HepG2 (cell line): ENCODE data around the gene RMND5A. TPM values are rescaled to one million over a fixed set of nuclear protein-coding genes. Genes with fewer than 3 reads are reported as not detected.

Source experiments
- BCL6 ChIP-seq: IDR thresholded peaks from 2 replicates; pipeline ENCODE4 v1.6.1; 2016; ENCODE audit warnings: missing genetic modification reagents, missing compliant biosample characterization
- CC2D1A ChIP-seq: sonication (generic); formaldehyde crosslinking; IDR thresholded peaks from 2 replicates; pipeline ENCODE4 v1.8.1; 2023; ENCODE audit warnings: mild to moderate bottlenecking, missing genetic modification reagents
- CEBPG ChIP-seq: IDR thresholded peaks from 2 replicates; pipeline ENCODE4 v1.6.1; 2016
- HOXA5 ChIP-seq: sonication (generic); formaldehyde crosslinking; IDR thresholded peaks from 2 replicates; pipeline ENCODE4 v1.4.0; 2020; ENCODE audit warnings: missing genetic modification reagents
- NFYB ChIP-seq: sonication (generic); formaldehyde crosslinking; IDR thresholded peaks from 2 replicates; pipeline ENCODE4 v1.4.0; 2020; ENCODE audit warnings: missing genetic modification reagents
- SIN3B ChIP-seq: fragments of 150-350 bp; IDR thresholded peaks from 2 replicates; pipeline ENCODE4 v1.6.1; 2014; ENCODE audit warnings: low read length
- SMYD3 ChIP-seq: sonication (generic); formaldehyde crosslinking; IDR thresholded peaks from 2 replicates; pipeline ENCODE4 v1.8.1; 2023; ENCODE audit warnings: mild to moderate bottlenecking, missing genetic modification reagents
- TFAP4 ChIP-seq: sonication (generic); IDR thresholded peaks from 2 replicates; pipeline ENCODE4 v1.6.1; 2016; ENCODE audit warnings: low read depth, borderline replicate concordance
- TP53 ChIP-seq: sonication (generic); formaldehyde crosslinking; conservative IDR thresholded peaks from 2 replicates; pipeline ENCODE4 v1.4.0; 2020; ENCODE audit warnings: missing genetic modification reagents
- ZFYVE20 ChIP-seq: sonication (generic); formaldehyde crosslinking; IDR thresholded peaks from 2 replicates; pipeline ENCODE4 v1.8.0; 2023; ENCODE audit warnings: low read depth, mild to moderate bottlenecking, moderate library complexity, missing genetic modification reagents, borderline replicate concordance
- ZNF207 ChIP-seq: fragments of 450-650 bp; IDR thresholded peaks from 2 replicates; pipeline ENCODE4 v1.6.1; 2016; ENCODE audit warnings: antibody characterized with exemption, borderline replicate concordance
- ZNF569 ChIP-seq: sonication (generic); formaldehyde crosslinking; IDR thresholded peaks from 2 replicates; pipeline ENCODE4 v1.5.0; 2020; ENCODE audit warnings: mild to moderate bottlenecking, missing genetic modification reagents, moderate library complexity, borderline replicate concordance
- ZSCAN20 ChIP-seq: sonication (generic); formaldehyde crosslinking; IDR thresholded peaks from 2 replicates; pipeline ENCODE4 v1.4.0; 2020; ENCODE audit warnings: missing genetic modification reagents, mild to moderate bottlenecking, borderline replicate concordance
- ZSCAN21 ChIP-seq: sonication (generic); formaldehyde crosslinking; IDR thresholded peaks from 2 replicates; pipeline ENCODE4 v1.8.0; 2022; ENCODE audit warnings: mild to moderate bottlenecking, missing genetic modification reagents, moderate library complexity, borderline replicate concordance
- ZSCAN25 ChIP-seq: sonication (generic); formaldehyde crosslinking; IDR thresholded peaks from 2 replicates; pipeline ENCODE4 v1.8.0; 2022; ENCODE audit warnings: mild to moderate bottlenecking, missing genetic modification reagents
- polyA plus RNA-seq, 8 experiments: library from polyadenylated mRNA; depleted of rRNA in 3 of 8; stranded (reverse) in 7 of 8; unstranded in 1 of 8; fragments of >200 nt; fragmentation: Illumina TruSeq in 4 of 8; extraction: Trizol in 4 of 8; gene quantifications; 2 replicates each; pipeline versions ENCODE4 v1.2.1 to v1.2.3, GENCODE V29; 2011 to 2016; ENCODE audit warnings: low read depth in 4 of 8, missing spikeins in 1 of 8, mixed read lengths in 1 of 8; ENCODE audit not compliant: insufficient read depth in 1 of 8
- total RNA-seq, 5 experiments: library from RNA; depleted of rRNA; stranded (reverse); fragments of >200 nt; fragmentation: Illumina TruSeq; extraction: Trizol; gene quantifications; 2 replicates each; pipeline ENCODE4 v1.2.3, GENCODE V29; 2016; ENCODE audit warnings: low read depth in 1 of 5
- TF ChIP-seq, protein P1 (sequence below): sonication (generic); formaldehyde crosslinking; IDR thresholded peaks from 2 replicates; pipeline ENCODE4 v1.4.0; 2020; ENCODE audit warnings: missing genetic modification reagents, borderline replicate concordance
- TF ChIP-seq, protein P2 (sequence below): sonication (generic); formaldehyde crosslinking; IDR thresholded peaks from 2 replicates; pipeline ENCODE4 v1.4.0; 2020; ENCODE audit warnings: mild to moderate bottlenecking, missing genetic modification reagents, borderline replicate concordance
- TF ChIP-seq, protein P3 (sequence below): sonication (generic); formaldehyde crosslinking; IDR thresholded peaks from 2 replicates; pipeline ENCODE4 v1.4.0; 2020; ENCODE audit warnings: missing genetic modification reagents, borderline replicate concordance
- TF ChIP-seq, protein P4 (sequence below): sonication (generic); formaldehyde crosslinking; IDR thresholded peaks from 2 replicates; pipeline ENCODE4 v1.4.0; 2020; ENCODE audit warnings: mild to moderate bottlenecking, missing genetic modification reagents

Gene RMND5A
- total and polyA plus RNA-seq, 2 of the 13 experiments (the other 11 are each of a cell fraction or from before 2014, with no cell fraction given), result 31.0 to 66.4 TPM

DNA sequence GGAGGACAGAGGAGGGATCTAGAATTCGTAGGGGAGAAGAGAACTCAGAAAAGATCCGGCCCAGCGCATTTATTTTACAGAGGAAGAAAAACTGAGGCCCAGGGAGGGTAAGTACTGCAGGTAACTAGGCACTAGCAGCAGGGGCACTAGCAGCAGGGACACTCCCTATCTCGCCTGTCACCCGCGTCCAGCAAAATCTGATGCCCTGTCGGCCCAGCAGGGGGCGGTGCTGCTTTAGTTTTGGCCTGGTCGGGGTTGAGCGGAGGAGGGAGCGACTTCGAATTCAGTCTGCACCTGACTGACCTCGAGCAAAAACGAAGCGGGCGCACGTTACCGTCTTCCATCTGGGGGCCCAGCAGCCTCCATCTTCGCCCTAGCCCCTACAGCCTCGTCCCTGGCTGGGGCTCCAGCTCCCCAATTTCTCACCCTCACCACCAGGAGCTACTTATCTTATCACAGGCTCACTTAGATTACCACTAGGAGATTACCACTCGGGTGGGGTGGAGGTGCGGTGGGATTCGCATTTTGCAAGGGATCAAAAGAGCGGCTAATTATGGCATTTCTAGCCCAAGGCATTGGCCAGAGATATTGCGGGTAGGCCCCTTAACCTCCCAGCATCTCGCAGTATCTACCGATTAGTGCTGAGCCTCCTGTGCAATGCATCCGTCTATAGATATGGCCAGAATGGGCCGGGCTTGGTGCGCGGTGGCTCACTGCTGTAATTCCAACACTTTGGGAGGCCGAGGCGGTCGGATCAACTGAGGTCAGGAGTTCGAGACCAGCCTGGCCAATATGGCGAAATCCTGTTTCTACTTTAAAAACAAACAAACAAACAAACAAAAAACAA, 88.4 kb downstream of the RMND5A start (continued):
- TF ChIP-seq ZNF569 (CRISPR knock-in tag) (no peak), ZSCAN25 (peak; percentile 54; the same call in 1 of the 2 replicates), TFAP4 (no peak), CEBPG (CRISPR knock-in tag) (no peak), SMYD3 (CRISPR knock-in tag) (no peak), BCL6 (peak; percentile 68; the same call in 1 of the 2 replicates), SIN3B (no peak), TP53 (CRISPR knock-in tag) (no peak), HOXA5 (CRISPR knock-in tag) (no peak; the same call in 1 of the 2 replicates), ZFYVE20 (no peak), ZSCAN20 (CRISPR knock-in tag) (0 out of 2 replicates have a peak, but pooled peaks have one; percentile 56), ZNF207 (no peak), CC2D1A (no peak), NFYB (CRISPR knock-in tag) (no peak; the same call in 1 of the 2 replicates), ZSCAN21 (CRISPR knock-in tag) (no peak)
- TF ChIP-seq, protein P1, sequence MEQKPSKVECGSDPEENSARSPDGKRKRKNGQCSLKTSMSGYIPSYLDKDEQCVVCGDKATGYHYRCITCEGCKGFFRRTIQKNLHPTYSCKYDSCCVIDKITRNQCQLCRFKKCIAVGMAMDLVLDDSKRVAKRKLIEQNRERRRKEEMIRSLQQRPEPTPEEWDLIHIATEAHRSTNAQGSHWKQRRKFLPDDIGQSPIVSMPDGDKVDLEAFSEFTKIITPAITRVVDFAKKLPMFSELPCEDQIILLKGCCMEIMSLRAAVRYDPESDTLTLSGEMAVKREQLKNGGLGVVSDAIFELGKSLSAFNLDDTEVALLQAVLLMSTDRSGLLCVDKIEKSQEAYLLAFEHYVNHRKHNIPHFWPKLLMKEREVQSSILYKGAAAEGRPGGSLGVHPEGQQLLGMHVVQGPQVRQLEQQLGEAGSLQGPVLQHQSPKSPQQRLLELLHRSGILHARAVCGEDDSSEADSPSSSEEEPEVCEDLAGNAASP (CRISPR knock-in tag), result peak; percentile 81
- TF ChIP-seq, protein P2, sequence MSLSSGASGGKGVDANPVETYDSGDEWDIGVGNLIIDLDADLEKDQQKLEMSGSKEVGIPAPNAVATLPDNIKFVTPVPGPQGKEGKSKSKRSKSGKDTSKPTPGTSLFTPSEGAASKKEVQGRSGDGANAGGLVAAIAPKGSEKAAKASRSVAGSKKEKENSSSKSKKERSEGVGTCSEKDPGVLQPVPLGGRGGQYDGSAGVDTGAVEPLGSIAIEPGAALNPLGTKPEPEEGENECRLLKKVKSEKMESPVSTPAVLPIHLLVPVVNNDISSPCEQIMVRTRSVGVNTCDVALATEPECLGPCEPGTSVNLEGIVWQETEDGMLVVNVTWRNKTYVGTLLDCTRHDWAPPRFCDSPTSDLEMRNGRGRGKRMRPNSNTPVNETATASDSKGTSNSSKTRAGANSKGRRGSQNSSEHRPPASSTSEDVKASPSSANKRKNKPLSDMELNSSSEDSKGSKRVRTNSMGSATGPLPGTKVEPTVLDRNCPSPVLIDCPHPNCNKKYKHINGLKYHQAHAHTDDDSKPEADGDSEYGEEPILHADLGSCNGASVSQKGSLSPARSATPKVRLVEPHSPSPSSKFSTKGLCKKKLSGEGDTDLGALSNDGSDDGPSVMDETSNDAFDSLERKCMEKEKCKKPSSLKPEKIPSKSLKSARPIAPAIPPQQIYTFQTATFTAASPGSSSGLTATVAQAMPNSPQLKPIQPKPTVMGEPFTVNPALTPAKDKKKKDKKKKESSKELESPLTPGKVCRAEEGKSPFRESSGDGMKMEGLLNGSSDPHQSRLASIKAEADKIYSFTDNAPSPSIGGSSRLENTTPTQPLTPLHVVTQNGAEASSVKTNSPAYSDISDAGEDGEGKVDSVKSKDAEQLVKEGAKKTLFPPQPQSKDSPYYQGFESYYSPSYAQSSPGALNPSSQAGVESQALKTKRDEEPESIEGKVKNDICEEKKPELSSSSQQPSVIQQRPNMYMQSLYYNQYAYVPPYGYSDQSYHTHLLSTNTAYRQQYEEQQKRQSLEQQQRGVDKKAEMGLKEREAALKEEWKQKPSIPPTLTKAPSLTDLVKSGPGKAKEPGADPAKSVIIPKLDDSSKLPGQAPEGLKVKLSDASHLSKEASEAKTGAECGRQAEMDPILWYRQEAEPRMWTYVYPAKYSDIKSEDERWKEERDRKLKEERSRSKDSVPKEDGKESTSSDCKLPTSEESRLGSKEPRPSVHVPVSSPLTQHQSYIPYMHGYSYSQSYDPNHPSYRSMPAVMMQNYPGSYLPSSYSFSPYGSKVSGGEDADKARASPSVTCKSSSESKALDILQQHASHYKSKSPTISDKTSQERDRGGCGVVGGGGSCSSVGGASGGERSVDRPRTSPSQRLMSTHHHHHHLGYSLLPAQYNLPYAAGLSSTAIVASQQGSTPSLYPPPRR, result peak; percentile 33; the same call in 1 of the 2 replicates
- TF ChIP-seq, protein P3, sequence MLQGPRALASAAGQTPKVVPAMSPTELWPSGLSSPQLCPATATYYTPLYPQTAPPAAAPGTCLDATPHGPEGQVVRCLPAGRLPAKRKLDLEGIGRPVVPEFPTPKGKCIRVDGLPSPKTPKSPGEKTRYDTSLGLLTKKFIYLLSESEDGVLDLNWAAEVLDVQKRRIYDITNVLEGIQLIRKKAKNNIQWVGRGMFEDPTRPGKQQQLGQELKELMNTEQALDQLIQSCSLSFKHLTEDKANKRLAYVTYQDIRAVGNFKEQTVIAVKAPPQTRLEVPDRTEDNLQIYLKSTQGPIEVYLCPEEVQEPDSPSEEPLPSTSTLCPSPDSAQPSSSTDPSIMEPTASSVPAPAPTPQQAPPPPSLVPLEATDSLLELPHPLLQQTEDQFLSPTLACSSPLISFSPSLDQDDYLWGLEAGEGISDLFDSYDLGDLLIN, result no peak
- TF ChIP-seq, protein P4, sequence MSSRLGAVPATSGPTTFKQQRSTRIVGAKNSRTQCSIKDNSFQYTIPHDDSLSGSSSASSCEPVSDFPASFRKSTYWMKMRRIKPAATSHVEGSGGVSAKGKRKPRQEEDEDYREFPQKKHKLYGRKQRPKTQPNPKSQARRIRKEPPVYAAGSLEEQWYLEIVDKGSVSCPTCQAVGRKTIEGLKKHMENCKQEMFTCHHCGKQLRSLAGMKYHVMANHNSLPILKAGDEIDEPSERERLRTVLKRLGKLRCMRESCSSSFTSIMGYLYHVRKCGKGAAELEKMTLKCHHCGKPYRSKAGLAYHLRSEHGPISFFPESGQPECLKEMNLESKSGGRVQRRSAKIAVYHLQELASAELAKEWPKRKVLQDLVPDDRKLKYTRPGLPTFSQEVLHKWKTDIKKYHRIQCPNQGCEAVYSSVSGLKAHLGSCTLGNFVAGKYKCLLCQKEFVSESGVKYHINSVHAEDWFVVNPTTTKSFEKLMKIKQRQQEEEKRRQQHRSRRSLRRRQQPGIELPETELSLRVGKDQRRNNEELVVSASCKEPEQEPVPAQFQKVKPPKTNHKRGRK (CRISPR knock-in tag), result peak; percentile 89
